SK-N-SH (cell line): Measurements from ENCODE around the gene DDI1. TPM values are rescaled to one million over a fixed set of nuclear protein-coding genes. Genes with fewer than 3 reads are reported as not detected.

Experiments used
- CTCF ChIA-PET: fragments of 300-600, 350-600 bp; formaldehyde crosslinking; extraction: SDS; loops from one replicate; lab custom pipeline; 2021; lab: Yijun Ruan, JAX
- POLR2A ChIA-PET: fragments of 350-600 bp; sonication (Branson Sonifier 250); formaldehyde crosslinking; extraction: SDS; loops from one replicate; lab custom pipeline; 2020; ENCODE audit warnings: antibody characterized with exemption, inconsistent platforms; lab: Yijun Ruan, JAX
- DNase-seq: peaks from one replicate; pipeline ENCODE4 v3.0.0; 2012
- H2AFZ ChIP-seq: fragments of 200-600 bp; sonication (generic); 2 replicates; pipeline ENCODE4 v1.8.1; 2016; ENCODE audit warnings: antibody characterized with exemption, mild to moderate bottlenecking, low read depth
- H3F3A ChIP-seq: fragments of 200-600 bp; sonication (generic); replicated peaks from 2 replicates; pipeline ENCODE3; 2016; ENCODE audit warnings: antibody characterized with exemption, mild to moderate bottlenecking; ENCODE audit not compliant: insufficient read depth
- H3K27ac ChIP-seq, 2 experiments: fragments of 200-500 bp in 1 of 2; fragments of 200-600 bp in 1 of 2; sonication (Bioruptor generic) in 1 of 2; sonication (generic), shearing (Covaris generic) in 1 of 2; 2 replicates each; pipeline versions ENCODE4 v1.5.1 to v1.6.1; 2014 to 2016; ENCODE audit warnings: low read depth in 2 of 2, inconsistent platforms in 1 of 2, low read length in 1 of 2, mild to moderate bottlenecking in 1 of 2, mixed read lengths in 1 of 2
- H3K27me3 ChIP-seq: fragments of 200-600 bp; sonication (generic), shearing (Covaris generic); 2 replicates; pipeline ENCODE4 v1.6.1; 2016; ENCODE audit warnings: mixed run types; ENCODE audit not compliant: insufficient read depth
- H3K36me3 ChIP-seq, 2 experiments: fragments of 200-500 bp in 1 of 2; fragments of 200-600 bp in 1 of 2; sonication (Bioruptor generic) in 1 of 2; sonication (generic) in 1 of 2; replicated peaks in 1 of 2; 2 replicates each; pipeline versions ENCODE3 to v1.5.1; 2014 to 2016; ENCODE audit warnings: low read length in 1 of 2, mild to moderate bottlenecking in 1 of 2; ENCODE audit not compliant: insufficient read depth in 2 of 2, control insufficient read depth in 1 of 2
- H3K4me1 ChIP-seq, 2 experiments: fragments of 200-500 bp in 1 of 2; fragments of 200-600 bp in 1 of 2; sonication (Bioruptor generic) in 1 of 2; sonication (generic), shearing (Covaris generic) in 1 of 2; 2 replicates each; pipeline versions ENCODE4 v1.5.1 to v1.6.1; 2014 to 2016; ENCODE audit warnings: low read depth in 1 of 2, low read length in 1 of 2, mixed run types in 1 of 2; ENCODE audit not compliant: insufficient read depth in 2 of 2, control insufficient read depth in 1 of 2
- H3K4me2 ChIP-seq: fragments of 200-600 bp; sonication (generic), shearing (Covaris generic); 2 replicates; pipeline ENCODE4 v1.6.1; 2017; ENCODE audit warnings: mixed run types
- H3K4me3 ChIP-seq, 2 experiments: fragments of 200-500 bp in 1 of 2; fragments of 200-600 bp in 1 of 2; sonication (Bioruptor generic) in 1 of 2; sonication (generic), shearing (Covaris generic) in 1 of 2; 2 replicates each; pipeline versions ENCODE4 v1.5.1 to v1.8.1; 2014 to 2016; ENCODE audit warnings: low read depth in 2 of 2, inconsistent platforms in 1 of 2, low read length in 1 of 2, mild to moderate bottlenecking in 1 of 2, mixed read lengths in 1 of 2, moderate library complexity in 1 of 2
- H3K79me2 ChIP-seq: fragments of 200-600 bp; sonication (generic); 2 replicates; pipeline ENCODE4 v1.8.1; 2017; ENCODE audit warnings: mild to moderate bottlenecking; ENCODE audit not compliant: insufficient read depth
- H3K9ac ChIP-seq: fragments of 200-600 bp; sonication (generic); 2 replicates; pipeline ENCODE4 v1.6.1; 2017; ENCODE audit warnings: mixed run types
- H3K9me2 ChIP-seq: fragments of 200-600 bp; sonication (generic); 2 replicates; pipeline ENCODE4 v1.6.1; 2017; ENCODE audit warnings: mixed run types
- H3K9me3 ChIP-seq: fragments of 200-600 bp; sonication (generic); 2 replicates; pipeline ENCODE4 v1.6.1; 2017; ENCODE audit warnings: mixed run types, mild to moderate bottlenecking, moderate library complexity
- H4K20me1 ChIP-seq: fragments of 200-600 bp; sonication (generic); 2 replicates; pipeline ENCODE4 v1.6.1; 2017; ENCODE audit warnings: mild to moderate bottlenecking, mixed run types; ENCODE audit not compliant: insufficient read depth
- ELF1 ChIP-seq: IDR thresholded peaks from 2 replicates; pipeline ENCODE4 v1.4.0; 2012
- EP300 ChIP-seq, 2 experiments: IDR thresholded peaks; 2 replicates each; pipeline versions ENCODE4 v1.4.0 to v1.6.1; 2012; ENCODE audit warnings: borderline replicate concordance in 1 of 2, low read depth in 1 of 2, low read length in 1 of 2
- EZH2phosphoT487 ChIP-seq: fragments of 200-600 bp; sonication (generic); IDR thresholded peaks from 2 replicates; pipeline ENCODE4 v1.6.1; 2017; ENCODE audit warnings: low read depth, mixed run types, mild to moderate bottlenecking, antibody characterized with exemption, moderate library complexity, borderline replicate concordance
- GABPA ChIP-seq: IDR thresholded peaks from 2 replicates; pipeline ENCODE4 v1.4.0; 2012; ENCODE audit warnings: low read depth, mild to moderate bottlenecking
- IRF3 ChIP-seq: fragments of 150-350 bp; IDR thresholded peaks from 2 replicates; pipeline ENCODE4 v1.6.1; 2016; ENCODE audit warnings: mild to moderate bottlenecking, low read depth, low read length
- MXI1 ChIP-seq: IDR thresholded peaks from 2 replicates; pipeline ENCODE4 v1.6.1; 2012; ENCODE audit warnings: mild to moderate bottlenecking, low read depth, low read length, improper control_type of control experiment
- NFIC ChIP-seq: IDR thresholded peaks from 2 replicates; pipeline ENCODE4 v1.4.0; 2012; ENCODE audit warnings: borderline replicate concordance
- POLR2AphosphoS5 ChIP-seq: IDR thresholded peaks from 2 replicates; pipeline ENCODE4 v1.6.1; 2012; ENCODE audit warnings: low read depth, low read length
- REST ChIP-seq: IDR thresholded peaks from 2 replicates; pipeline ENCODE4 v1.6.1; 2012; ENCODE audit warnings: mild to moderate bottlenecking, low read depth, low read length, moderate library complexity
- RXRA ChIP-seq: IDR thresholded peaks from 2 replicates; pipeline ENCODE4 v1.4.0; 2012; ENCODE audit warnings: low read depth, mild to moderate bottlenecking, borderline replicate concordance
- SIN3A ChIP-seq: IDR thresholded peaks from 2 replicates; pipeline ENCODE4 v1.6.1; 2012; ENCODE audit warnings: low read depth, mild to moderate bottlenecking, low read length, moderate library complexity, borderline replicate concordance
- SMC3 ChIP-seq: IDR thresholded peaks from 2 replicates; pipeline ENCODE4 v1.6.1; 2012; ENCODE audit warnings: low read depth, low read length, improper control_type of control experiment
- TAF1 ChIP-seq: IDR thresholded peaks from 2 replicates; pipeline ENCODE4 v1.6.1; 2012; ENCODE audit warnings: low read depth, mild to moderate bottlenecking, low read length, moderate library complexity, borderline replicate concordance
- TEAD4 ChIP-seq: IDR thresholded peaks from 2 replicates; pipeline ENCODE4 v1.4.0; 2012; ENCODE audit warnings: mild to moderate bottlenecking, borderline replicate concordance; ENCODE audit not compliant: insufficient read depth
- USF1 ChIP-seq: IDR thresholded peaks from 2 replicates; pipeline ENCODE4 v1.4.0; 2012; ENCODE audit warnings: low read depth, borderline replicate concordance
- YY1 ChIP-seq: IDR thresholded peaks from 2 replicates; pipeline ENCODE4 v1.4.0; 2012; ENCODE audit warnings: low read depth, mild to moderate bottlenecking
- ZBTB33 ChIP-seq: IDR thresholded peaks from 2 replicates; pipeline ENCODE4 v1.4.0; 2012; ENCODE audit warnings: low read depth, borderline replicate concordance
- WGBS: methylation state at CpG from one replicate; pipeline ENCODE4 v1.1.6; 2017; ENCODE audit warnings: low lambda C conversion rate; 5-methylcytosine and 5-hydroxymethylcytosine counted together
- polyA plus RNA-seq, 3 experiments: library from polyadenylated mRNA; depleted of rRNA; stranded (reverse); fragments of >200 nt; gene quantifications; 2 replicates each; pipeline ENCODE4 v1.2.3, GENCODE V29; 2012

DDI1 gene
- polyA plus RNA-seq, 1 of the 3 experiments (the other 2 are of a cell fraction), result not detected

- Histone ChIP-seq H2AFZ (no peak overlapping the region), H3K4me2 (no peak overlapping the region), H4K20me1 (no peaks in the 10 kb centered on the region), H3K27me3 (no peaks in the 10 kb centered on the region), H3K36me3 (no peaks in the 10 kb centered on the region), H3F3A (no peaks in the 10 kb centered on the region), H3K9me2 (no peaks in the 10 kb centered on the region), H3K4me3 (no peak overlapping the region), H3K9ac (no peak overlapping the region), H3K4me1 (no peaks in the 10 kb centered on the region; a peak in 1 of 4 replicates), H3K9me3 (no peaks in the 10 kb centered on the region), H3K27ac (no peak overlapping the region), H3K79me2 (no peaks in the 10 kb centered on the region)
- 90% methylated on average over 5 of the region's 5 CpGs for WGBS
- TF ChIP-seq GABPA (no peak), TAF1 (no peak), EP300 (IDR thresholded peaks at IDR 0.05; ENCODE audit: borderline replicate concordance in 1 of 2, low read depth in 1 of 2, low read length in 1 of 2) (no peak), MXI1 (no peak), USF1 (no peak), ELF1 (no peak), RXRA (no peak), IRF3 (no peak), NFIC (no peak), YY1 (no peak), ZBTB33 (no peak), POLR2AphosphoS5 (no peak), SMC3 (no peak), REST (no peak), TEAD4 (no peak), EZH2phosphoT487 (no peak), SIN3A (no peak)
- POLR2A ChIA-PET, result no interaction called here
- no peak for DNase-seq
- CTCF ChIA-PET, result no interaction called here
Observed at GRCh38 chr11:103998826-103999508, 37.5 kb upstream of the DDI1 start.
